Natural killer cell treated with Interleukin-12 subunit alpha and Interleukin-12 subunit beta and Interleukin-15 and Interleukin-18, amount 100 ng/mL, for 72 hours (primary cell): ENCODE results near the gene ASXL1. TPM values are rescaled to one million over a fixed set of nuclear protein-coding genes. Genes with fewer than 3 reads are reported as not detected.

Experiments
- ATAC-seq, 2 donors: fragments of 150-1000 bp; cut with Tn5 transposase in 1 of 2; sonication (Bioruptor Pico), chemical (Tn5 transposase) in 1 of 2; 2 replicates each; pipeline ENCODE4 v1.10.0; 2021
- DNase-seq: peaks from one replicate; pipeline ENCODE4 v3.0.0; 2022; ENCODE audit warnings: low spot score
- H3K27ac Mint-ChIP-seq, 2 donors: 1 replicate in 1 of 2; 2 replicates in 1 of 2; pipeline ENCODE4 v1.8.0; 2022; ENCODE audit warnings: mixed read lengths in 2 of 2, mild to moderate bottlenecking in 1 of 2, moderate library complexity in 1 of 2
- H3K27me3 Mint-ChIP-seq, 2 donors: 1 replicate in 1 of 2; 2 replicates in 1 of 2; pipeline ENCODE4 v1.8.0; 2022; ENCODE audit warnings: mixed read lengths in 2 of 2
- H3K36me3 Mint-ChIP-seq: one replicate; pipeline ENCODE4 v1.8.0; 2022; ENCODE audit warnings: mixed read lengths
- H3K4me1 Mint-ChIP-seq, 2 donors: 1 replicate in 1 of 2; 2 replicates in 1 of 2; pipeline ENCODE4 v1.8.0; 2022; ENCODE audit warnings: low read depth in 2 of 2, mixed read lengths in 2 of 2, mild to moderate bottlenecking in 1 of 2
- H3K4me3 Mint-ChIP-seq: one replicate; pipeline ENCODE4 v1.8.0; 2022; ENCODE audit warnings: mixed read lengths
- H3K9me3 Mint-ChIP-seq: 2 replicates; pipeline ENCODE4 v1.8.0; 2022; ENCODE audit warnings: mixed read lengths
- total RNA-seq, 2 donors: library from RNA; stranded (reverse); gene quantifications; one replicate each; pipeline ENCODE4 v1.2.3, GENCODE V29; 2022

Gene ASXL1
- total RNA-seq, 2 donors from 2014 or later = 119 to 214 TPM

DNA sequence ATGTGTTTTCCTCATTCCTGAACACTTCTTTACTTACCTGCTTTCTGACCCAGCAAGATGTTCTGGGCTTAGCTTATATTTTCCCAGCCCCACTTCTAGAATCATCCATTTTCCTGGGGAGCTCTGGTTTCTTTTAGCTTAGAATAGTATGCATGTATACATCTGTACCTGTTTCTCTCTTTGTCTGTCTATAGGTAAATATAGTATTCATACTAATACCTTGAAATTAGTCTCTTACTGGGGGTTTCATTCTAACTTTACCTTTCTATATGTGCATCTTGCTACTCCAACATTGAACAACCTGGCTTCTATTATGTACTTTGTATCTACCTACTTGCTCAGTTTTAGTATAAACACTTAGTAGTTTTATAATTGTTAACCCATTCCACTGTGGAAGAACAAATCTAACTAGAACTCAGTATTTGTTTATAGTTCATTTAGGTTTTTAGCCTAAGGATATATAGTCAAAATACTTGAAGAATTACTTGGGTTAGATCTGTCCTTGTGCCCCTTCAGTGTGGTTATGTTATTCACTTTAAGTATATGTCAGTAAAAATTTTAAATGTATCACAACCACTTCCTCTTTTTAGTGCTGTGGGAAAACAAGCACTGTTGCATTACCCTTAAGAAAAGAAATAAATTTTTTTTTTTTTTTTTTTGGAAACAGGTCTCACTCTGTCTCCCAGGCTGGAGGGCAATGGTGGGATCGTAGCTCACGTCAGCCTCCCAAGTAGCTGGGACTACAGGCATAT lies 54.0 kb downstream of the ASXL1 start:
- Mint-ChIP-seq H3K36me3 (peaks cover 11% of the 10 kb centered on the region), H3K4me1 (peaks cover 38 to 48% of the 10 kb centered on the region in 2 donors), H3K27me3 (no peaks in the 10 kb centered on the region), H3K9me3 (no peaks in the 10 kb centered on the region), H3K4me3 (no peak overlapping the region), H3K27ac (peak overlapping the region in 1 of 2 donors; percentile 57)
- DNase-seq (no peak), ATAC-seq (no peak)

DNA sequence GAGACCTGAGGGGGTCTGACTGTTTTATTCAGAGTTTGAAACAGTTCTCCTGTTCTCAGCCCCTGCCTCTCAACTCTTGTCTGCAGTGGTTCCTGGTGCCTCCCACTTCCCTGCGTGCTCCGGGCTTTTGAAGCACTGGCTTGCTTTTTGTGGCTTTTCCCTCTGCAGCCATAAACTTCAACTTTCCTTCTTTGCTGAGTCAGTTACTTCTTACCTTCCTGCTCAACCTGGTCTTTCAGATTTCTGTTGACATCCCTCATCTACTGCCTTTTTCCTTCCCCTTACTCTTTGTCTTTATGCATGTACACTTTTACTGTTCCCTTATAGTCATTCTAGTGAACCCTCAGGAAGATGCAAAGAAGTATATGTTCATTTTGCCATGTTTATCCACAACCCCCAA lies 57.4 kb downstream of the ASXL1 start:
- H3K36me3 Mint-ChIP-seq = peaks cover 17% of the 10 kb centered on the region
- H3K4me3 Mint-ChIP-seq = no peak overlapping the region
- no peak for ATAC-seq
- H3K4me1 Mint-ChIP-seq = peaks cover 39 to 53% of the 10 kb centered on the region in 2 donors
- no peaks in the 10 kb centered on the region for H3K27me3 Mint-ChIP-seq
- no peak overlapping the region for H3K27ac Mint-ChIP-seq
- no peak for DNase-seq
- H3K9me3 Mint-ChIP-seq = no peaks in the 10 kb centered on the region

GRCh38 chr20:32416206-32416605 lies 58.1 kb downstream of the ASXL1 start:
- no peaks in the 10 kb centered on the region for H3K27me3 Mint-ChIP-seq
- H3K9me3 Mint-ChIP-seq = no peaks in the 10 kb centered on the region
- H3K27ac Mint-ChIP-seq = no peak overlapping the region
- DNase-seq (no peak), ATAC-seq (no peak)
- H3K4me1 Mint-ChIP-seq = peaks cover 39 to 53% of the 10 kb centered on the region in 2 donors
- peaks cover 17% of the 10 kb centered on the region for H3K36me3 Mint-ChIP-seq
- H3K4me3 Mint-ChIP-seq = no peak overlapping the region

GRCh38 chr20:32418376-32418775 lies 60.2 kb downstream of the ASXL1 start:
- Mint-ChIP-seq H3K27ac (peak overlapping the region; percentile 17 to 74), H3K27me3 (no peaks in the 10 kb centered on the region), H3K4me3 (peak overlapping the region; percentile 45), H3K9me3 (no peaks in the 10 kb centered on the region), H3K36me3 (peaks cover 13% of the 10 kb centered on the region), H3K4me1 (peaks cover 28 to 38% of the 10 kb centered on the region in 2 donors)
- no peak for DNase-seq
- ATAC-seq = peak; percentile 73 to 90

DNA sequence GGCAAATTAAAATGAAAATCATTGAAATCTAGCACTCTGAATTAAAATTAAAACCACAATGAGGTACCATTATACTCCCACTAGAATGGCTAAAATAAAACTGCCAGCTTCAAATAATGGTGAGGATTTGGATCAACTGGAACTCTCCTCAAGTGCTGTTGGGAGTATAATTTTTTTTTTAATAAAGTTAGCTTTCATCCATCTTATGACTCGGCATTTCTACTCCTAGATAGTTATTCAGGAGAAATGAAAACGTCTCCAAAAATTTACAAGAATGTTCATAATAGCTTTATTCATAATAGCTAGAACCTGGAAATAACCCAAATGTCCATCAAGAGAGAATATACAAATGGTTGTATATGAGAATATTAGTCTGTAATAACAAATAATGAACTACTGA lies 63.2 kb downstream of the ASXL1 start:
- Mint-ChIP-seq H3K9me3 (no peaks in the 10 kb centered on the region), H3K27me3 (no peaks in the 10 kb centered on the region), H3K27ac (no peak overlapping the region), H3K4me3 (no peak overlapping the region), H3K36me3 (peaks cover 6% of the 10 kb centered on the region), H3K4me1 (peaks cover 17 to 19% of the 10 kb centered on the region in 2 donors)
- DNase-seq = no peak
- ATAC-seq = no peak

- Mint-ChIP-seq H3K27ac (no peak overlapping the region), H3K9me3 (no peaks in the 10 kb centered on the region), H3K27me3 (no peaks in the 10 kb centered on the region), H3K36me3 (peaks cover 29% of the 10 kb centered on the region), H3K4me3 (no peak overlapping the region), H3K4me1 (peaks cover 9 to 13% of the 10 kb centered on the region in 2 donors)
- DNase-seq (no peak), ATAC-seq (no peak)
These were observed 69.9 kb downstream of the ASXL1 start for GRCh38 chr20:32427996-32428395.

DNA sequence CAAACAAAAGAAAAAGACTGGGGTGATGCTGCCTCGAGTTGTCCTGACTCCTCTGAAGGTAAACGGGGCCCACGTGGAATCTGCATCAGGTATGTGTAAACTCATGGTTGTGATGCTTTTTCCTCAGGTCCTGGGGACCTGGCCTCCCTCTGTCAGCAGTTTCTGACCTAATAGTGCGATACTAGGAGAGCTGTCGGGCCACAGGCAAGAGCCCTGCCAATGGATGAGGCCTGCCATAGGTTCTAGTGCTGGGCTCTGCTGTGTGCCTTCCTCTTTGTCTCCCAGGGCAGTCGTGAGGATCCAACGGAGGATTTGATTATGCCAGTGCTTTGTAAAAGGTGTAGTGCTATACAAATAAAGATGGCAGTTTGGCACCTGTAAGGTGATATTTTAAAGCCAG lies 71.2 kb downstream of the ASXL1 start:
- H3K4me3 Mint-ChIP-seq = no peak overlapping the region
- H3K27ac Mint-ChIP-seq = no peak overlapping the region
- DNase-seq (no peak), ATAC-seq (no peak)
- peaks cover 9 to 13% of the 10 kb centered on the region in 2 donors for H3K4me1 Mint-ChIP-seq
- peaks cover 34% of the 10 kb centered on the region for H3K36me3 Mint-ChIP-seq
- H3K9me3 Mint-ChIP-seq = no peaks in the 10 kb centered on the region
- no peaks in the 10 kb centered on the region for H3K27me3 Mint-ChIP-seq

DNA sequence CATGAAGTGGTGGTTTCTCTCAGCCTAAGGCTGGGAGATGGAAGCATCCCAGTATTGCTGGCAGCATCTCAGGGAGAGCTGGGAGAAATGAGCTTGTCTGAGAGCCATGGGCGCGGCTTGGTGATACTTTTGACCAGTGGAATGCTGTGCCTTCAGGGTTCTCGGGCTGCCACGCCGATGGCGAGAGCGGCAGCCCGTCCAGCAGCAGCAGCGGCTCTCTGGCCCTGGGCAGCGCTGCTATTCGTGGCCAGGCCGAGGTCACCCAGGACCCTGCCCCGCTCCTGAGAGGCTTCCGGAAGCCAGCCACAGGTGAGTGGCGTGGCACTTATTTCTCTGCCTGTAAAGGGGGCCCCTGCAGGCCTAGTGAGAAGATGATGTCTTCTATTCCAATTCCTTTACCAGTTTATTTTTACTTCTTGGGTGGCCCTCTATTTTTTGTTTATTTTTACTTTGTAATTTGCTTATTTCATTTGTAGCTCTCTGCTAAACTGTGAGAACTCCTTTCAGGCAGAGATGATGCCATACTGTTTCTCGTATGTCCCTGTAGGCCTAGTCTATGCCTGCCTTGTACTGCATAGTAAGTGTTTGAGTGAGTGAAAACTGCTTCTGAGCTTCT lies 71.7 kb downstream of the ASXL1 start:
- DNase-seq (no peak), ATAC-seq (no peak)
- no peak overlapping the region for H3K27ac Mint-ChIP-seq
- no peak overlapping the region for H3K4me3 Mint-ChIP-seq
- H3K9me3 Mint-ChIP-seq = no peaks in the 10 kb centered on the region
- no peaks in the 10 kb centered on the region for H3K27me3 Mint-ChIP-seq
- H3K4me1 Mint-ChIP-seq = peaks cover 9 to 12% of the 10 kb centered on the region in 2 donors
- H3K36me3 Mint-ChIP-seq = peaks cover 34% of the 10 kb centered on the region

GRCh38 chr20:32431457-32431856 lies 73.3 kb downstream of the ASXL1 start:
- no peak for DNase-seq
- Mint-ChIP-seq H3K9me3 (no peaks in the 10 kb centered on the region), H3K27me3 (no peaks in the 10 kb centered on the region), H3K27ac (no peak overlapping the region), H3K4me3 (no peak overlapping the region), H3K36me3 (peaks cover 34% of the 10 kb centered on the region), H3K4me1 (peaks cover 7 to 9% of the 10 kb centered on the region in 2 donors)
- no peak for ATAC-seq

DNA sequence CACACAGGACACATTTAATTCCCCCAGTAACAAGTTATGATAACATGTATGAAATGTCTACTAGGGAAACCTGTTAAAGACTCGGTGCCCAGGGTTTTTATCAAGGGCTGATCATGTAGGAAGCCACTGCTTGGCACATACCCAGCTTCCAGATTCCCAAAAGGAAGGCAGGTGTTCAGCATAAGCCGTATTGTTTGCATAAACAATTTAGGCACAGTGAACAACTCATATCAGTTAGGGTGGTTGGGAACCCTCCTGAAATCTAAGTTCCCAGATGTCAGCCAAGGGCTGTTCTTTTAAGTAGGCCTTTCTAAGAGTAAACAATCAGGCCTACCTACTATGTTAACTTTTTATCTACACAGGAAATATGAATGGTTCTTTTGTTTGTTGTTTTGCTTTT lies 74.1 kb downstream of the ASXL1 start:
- DNase-seq (no peak), ATAC-seq (no peak)
- no peaks in the 10 kb centered on the region for H3K27me3 Mint-ChIP-seq
- H3K4me1 Mint-ChIP-seq = peaks cover 4 to 7% of the 10 kb centered on the region in 2 donors
- no peaks in the 10 kb centered on the region for H3K9me3 Mint-ChIP-seq
- H3K36me3 Mint-ChIP-seq = peaks cover 34% of the 10 kb centered on the region
- peak overlapping the region in 1 of 2 donors; percentile 14 for H3K27ac Mint-ChIP-seq
- H3K4me3 Mint-ChIP-seq = no peak overlapping the region

DNA sequence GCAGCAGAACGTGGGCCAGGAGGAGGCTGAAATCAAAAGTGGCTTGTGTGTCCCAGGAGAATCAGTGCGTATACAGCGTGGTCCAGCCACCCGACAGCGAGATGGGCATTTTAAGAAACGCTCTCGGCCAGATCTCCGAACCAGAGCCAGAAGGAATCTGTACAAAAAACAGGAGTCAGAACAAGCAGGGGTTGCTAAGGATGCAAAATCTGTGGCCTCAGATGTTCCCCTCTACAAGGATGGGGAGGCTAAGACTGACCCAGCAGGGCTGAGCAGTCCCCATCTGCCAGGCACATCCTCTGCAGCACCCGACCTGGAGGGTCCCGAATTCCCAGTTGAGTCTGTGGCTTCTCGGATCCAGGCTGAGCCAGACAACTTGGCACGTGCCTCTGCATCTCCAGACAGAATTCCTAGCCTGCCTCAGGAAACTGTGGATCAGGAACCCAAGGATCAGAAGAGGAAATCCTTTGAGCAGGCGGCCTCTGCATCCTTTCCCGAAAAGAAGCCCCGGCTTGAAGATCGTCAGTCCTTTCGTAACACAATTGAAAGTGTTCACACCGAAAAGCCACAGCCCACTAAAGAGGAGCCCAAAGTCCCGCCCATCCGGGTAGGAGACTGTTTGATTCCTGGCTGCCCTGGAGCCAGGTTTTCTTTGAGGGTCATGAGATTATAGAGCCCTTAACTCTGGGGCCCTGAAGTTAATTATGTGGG lies 75.3 kb downstream of the ASXL1 start:
- no peak overlapping the region for H3K4me3 Mint-ChIP-seq
- no peaks in the 10 kb centered on the region for H3K9me3 Mint-ChIP-seq
- no peaks in the 10 kb centered on the region for H3K27me3 Mint-ChIP-seq

GRCh38 chr20:32434434-32434833 lies 76.3 kb downstream of the ASXL1 start:
- Mint-ChIP-seq H3K27ac (no peak overlapping the region), H3K36me3 (peaks cover 22% of the 10 kb centered on the region), H3K27me3 (no peaks in the 10 kb centered on the region), H3K4me3 (no peak overlapping the region), H3K9me3 (no peaks in the 10 kb centered on the region), H3K4me1 (peaks cover 13 to 16% of the 10 kb centered on the region in 2 donors)
- no peak for ATAC-seq
- DNase-seq = peak; percentile 44

More for the DNA sequence above, 75.3 kb downstream of the ASXL1 start:
- peaks cover 30% of the 10 kb centered on the region for H3K36me3 Mint-ChIP-seq
- H3K27ac Mint-ChIP-seq = peak overlapping the region in 1 of 2 donors; percentile 14
- peaks cover 3 to 7% of the 10 kb centered on the region in 2 donors for H3K4me1 Mint-ChIP-seq
- no peak for DNase-seq
- ATAC-seq = no peak

DNA sequence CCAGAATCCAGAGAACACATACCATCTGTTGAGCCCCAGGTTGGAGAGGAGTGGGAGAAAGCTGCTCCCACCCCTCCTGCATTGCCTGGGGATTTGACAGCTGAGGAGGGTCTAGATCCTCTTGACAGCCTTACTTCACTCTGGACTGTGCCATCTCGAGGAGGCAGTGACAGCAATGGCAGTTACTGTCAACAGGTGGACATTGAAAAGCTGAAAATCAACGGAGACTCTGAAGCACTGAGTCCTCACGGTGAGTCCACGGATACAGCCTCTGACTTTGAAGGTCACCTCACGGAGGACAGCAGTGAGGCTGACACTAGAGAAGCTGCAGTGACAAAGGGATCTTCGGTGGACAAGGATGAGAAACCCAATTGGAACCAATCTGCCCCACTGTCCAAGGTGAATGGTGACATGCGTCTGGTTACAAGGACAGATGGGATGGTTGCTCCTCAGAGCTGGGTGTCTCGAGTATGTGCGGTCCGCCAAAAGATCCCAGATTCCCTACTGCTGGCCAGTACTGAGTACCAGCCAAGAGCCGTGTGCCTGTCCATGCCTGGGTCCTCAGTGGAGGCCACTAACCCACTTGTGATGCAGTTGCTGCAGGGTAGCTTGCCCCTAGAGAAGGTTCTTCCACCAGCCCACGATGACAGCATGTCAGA lies 77.4 kb downstream of the ASXL1 start:
- Mint-ChIP-seq H3K9me3 (no peaks in the 10 kb centered on the region), H3K27me3 (no peaks in the 10 kb centered on the region), H3K36me3 (peaks cover 18% of the 10 kb centered on the region), H3K27ac (no peak overlapping the region), H3K4me3 (no peak overlapping the region), H3K4me1 (peaks cover 24% of the 10 kb centered on the region in 2 donors)
- ATAC-seq (no peak), DNase-seq (peak; percentile 31)
